ENCODE measurements around the gene SLC7A6OS.
"Not testable (repeated sequence)": the region's sequence is repeated elsewhere in the genome, so short reads cannot be mapped to it uniquely, and the experiment has no call there.

The SLC7A6OS gene

GRCh38 chr16:68298907-68299561, 11.7 kb downstream of the SLC7A6OS start:
- H3K9me3 ChIP-seq (ENCODE audit: control insufficient read depth, insufficient read depth, low read length), result no peaks in the 10 kb centered on the region
- no peak overlapping the region for H3K9ac ChIP-seq (ENCODE audit: low read depth, low read length)
- H3K36me3 ChIP-seq (ENCODE audit: insufficient read depth, low read length), result peaks cover 29% of the 10 kb centered on the region
- H3K4me1 ChIP-seq (ENCODE audit: insufficient read depth, low read length), result peaks cover 3% of the 10 kb centered on the region

- no peaks in the 10 kb centered on the region for H3K9me3 ChIP-seq (ENCODE audit: control insufficient read depth, insufficient read depth, low read length)
- H3K9ac ChIP-seq (ENCODE audit: low read depth, low read length), result no peak overlapping the region
- peaks cover 3% of the 10 kb centered on the region for H3K4me1 ChIP-seq (ENCODE audit: insufficient read depth, low read length)
- peaks cover 26% of the 10 kb centered on the region for H3K36me3 ChIP-seq (ENCODE audit: insufficient read depth, low read length)
These were observed 12.4 kb downstream of the SLC7A6OS start for GRCh38 chr16:68298312-68298711.

- Histone ChIP-seq H3K36me3 (ENCODE audit: insufficient read depth, low read length) (peaks cover 26% of the 10 kb centered on the region), H3K9ac (ENCODE audit: low read depth, low read length) (no peak overlapping the region), H3K9me3 (ENCODE audit: control insufficient read depth, insufficient read depth, low read length) (no peaks in the 10 kb centered on the region)
These were observed 12.8 kb downstream of the SLC7A6OS start for GRCh38 chr16:68297908-68298307.

GRCh38 chr16:68296693-68297092, 14.1 kb downstream of the SLC7A6OS start:
- Histone ChIP-seq H3K36me3 (ENCODE audit: insufficient read depth, low read length) (peaks cover 29% of the 10 kb centered on the region), H3K4me1 (ENCODE audit: insufficient read depth, low read length) (peaks cover 3% of the 10 kb centered on the region), H3K9me3 (ENCODE audit: control insufficient read depth, insufficient read depth, low read length) (no peaks in the 10 kb centered on the region), H3K9ac (ENCODE audit: low read depth, low read length) (no peak overlapping the region)

More at GRCh38 chr16:68297908-68298307, 12.8 kb downstream of the SLC7A6OS start:
- peaks cover 3% of the 10 kb centered on the region for H3K4me1 ChIP-seq (ENCODE audit: insufficient read depth, low read length)

GRCh38 chr16:68296291-68296690, 14.5 kb downstream of the SLC7A6OS start:
- Histone ChIP-seq H3K4me1 (ENCODE audit: insufficient read depth, low read length) (peaks cover 3% of the 10 kb centered on the region), H3K9ac (ENCODE audit: low read depth, low read length) (no peak overlapping the region), H3K36me3 (ENCODE audit: insufficient read depth, low read length) (peaks cover 32% of the 10 kb centered on the region), H3K9me3 (ENCODE audit: control insufficient read depth, insufficient read depth, low read length) (no peaks in the 10 kb centered on the region)

- Histone ChIP-seq H3K36me3 (ENCODE audit: insufficient read depth, low read length) (peaks cover 19% of the 10 kb centered on the region), H3K4me1 (ENCODE audit: insufficient read depth, low read length) (peaks cover 8% of the 10 kb centered on the region), H3K9me3 (ENCODE audit: control insufficient read depth, insufficient read depth, low read length) (no peaks in the 10 kb centered on the region), H3K9ac (ENCODE audit: low read depth, low read length) (no peak overlapping the region)
These were observed 18.3 kb downstream of the SLC7A6OS start for GRCh38 chr16:68292425-68292824.

GRCh38 chr16:68291227-68291626, 19.5 kb downstream of the SLC7A6OS start:
- H3K36me3 ChIP-seq (ENCODE audit: insufficient read depth, low read length), result peaks cover 16% of the 10 kb centered on the region
- no peak overlapping the region for H3K9ac ChIP-seq (ENCODE audit: low read depth, low read length)
- H3K9me3 ChIP-seq (ENCODE audit: control insufficient read depth, insufficient read depth, low read length), result no peaks in the 10 kb centered on the region
- peaks cover 5% of the 10 kb centered on the region; the same call in 1 of the 2 replicates for H3K4me1 ChIP-seq (ENCODE audit: insufficient read depth, low read length)

- H3K36me3 ChIP-seq (ENCODE audit: insufficient read depth, low read length), result peaks cover 16% of the 10 kb centered on the region
- peaks cover 5% of the 10 kb centered on the region; the same call in 1 of the 2 replicates for H3K4me1 ChIP-seq (ENCODE audit: insufficient read depth, low read length)
- H3K9ac ChIP-seq (ENCODE audit: low read depth, low read length), result no peak overlapping the region
- no peaks in the 10 kb centered on the region for H3K9me3 ChIP-seq (ENCODE audit: control insufficient read depth, insufficient read depth, low read length)
These were observed 20.3 kb downstream of the SLC7A6OS start for GRCh38 chr16:68290450-68290849.

- Histone ChIP-seq H3K4me1 (ENCODE audit: insufficient read depth, low read length) (peaks cover 5% of the 10 kb centered on the region; the same call in 1 of the 2 replicates), H3K36me3 (ENCODE audit: insufficient read depth, low read length) (peaks cover 19% of the 10 kb centered on the region), H3K9me3 (ENCODE audit: control insufficient read depth, insufficient read depth, low read length) (no peaks in the 10 kb centered on the region), H3K9ac (ENCODE audit: low read depth, low read length) (no peak overlapping the region)
These were observed 21.0 kb downstream of the SLC7A6OS start for GRCh38 chr16:68289621-68290329.

GRCh38 chr16:68289202-68289601, 21.5 kb downstream of the SLC7A6OS start:
- H3K4me1 ChIP-seq (ENCODE audit: insufficient read depth, low read length), result peaks cover 5% of the 10 kb centered on the region; the same call in 1 of the 2 replicates
- no peak overlapping the region for H3K9ac ChIP-seq (ENCODE audit: low read depth, low read length)
- peaks cover 19% of the 10 kb centered on the region for H3K36me3 ChIP-seq (ENCODE audit: insufficient read depth, low read length)
- H3K9me3 ChIP-seq (ENCODE audit: control insufficient read depth, insufficient read depth, low read length), result no peaks in the 10 kb centered on the region

- H3K9ac ChIP-seq (ENCODE audit: low read depth, low read length); H3K4me1 ChIP-seq (ENCODE audit: insufficient read depth, low read length); H3K9me3 ChIP-seq (ENCODE audit: control insufficient read depth, insufficient read depth, low read length): not testable (repeated sequence)
- H3K36me3 ChIP-seq (ENCODE audit: insufficient read depth, low read length), result peaks cover 19% of the 10 kb centered on the region
These were observed 21.9 kb downstream of the SLC7A6OS start for GRCh38 chr16:68288796-68289195.

- no peak overlapping the region for H3K9ac ChIP-seq (ENCODE audit: low read depth, low read length)
- H3K4me1 ChIP-seq (ENCODE audit: insufficient read depth, low read length), result peaks cover 5% of the 10 kb centered on the region; the same call in 1 of the 2 replicates
These were observed 22.5 kb downstream of the SLC7A6OS start for GRCh38 chr16:68288252-68288650.

GRCh38 chr16:68287276-68288251, 23.2 kb downstream of the SLC7A6OS start:
- peaks cover 21% of the 10 kb centered on the region for H3K36me3 ChIP-seq (ENCODE audit: insufficient read depth, low read length)
- no peak overlapping the region for H3K9ac ChIP-seq (ENCODE audit: low read depth, low read length)
- H3K4me1 ChIP-seq (ENCODE audit: insufficient read depth, low read length), result peaks cover 5% of the 10 kb centered on the region; the same call in 1 of the 2 replicates
- no peaks in the 10 kb centered on the region for H3K9me3 ChIP-seq (ENCODE audit: control insufficient read depth, insufficient read depth, low read length)

More at GRCh38 chr16:68288252-68288650, 22.5 kb downstream of the SLC7A6OS start:
- Histone ChIP-seq H3K9me3 (ENCODE audit: control insufficient read depth, insufficient read depth, low read length) (no peaks in the 10 kb centered on the region), H3K36me3 (ENCODE audit: insufficient read depth, low read length) (peaks cover 20% of the 10 kb centered on the region)
